ENCODE measurements around the gene MAP3K20.
"Not testable (repeated sequence)": the region's sequence is repeated elsewhere in the genome, so short reads cannot be mapped to it uniquely, and the experiment has no call there.

The MAP3K20 gene

GRCh38 chr2:173238831-173239230, 163.2 kb downstream of the MAP3K20 start:
- no peak for DNase-seq

DNA sequence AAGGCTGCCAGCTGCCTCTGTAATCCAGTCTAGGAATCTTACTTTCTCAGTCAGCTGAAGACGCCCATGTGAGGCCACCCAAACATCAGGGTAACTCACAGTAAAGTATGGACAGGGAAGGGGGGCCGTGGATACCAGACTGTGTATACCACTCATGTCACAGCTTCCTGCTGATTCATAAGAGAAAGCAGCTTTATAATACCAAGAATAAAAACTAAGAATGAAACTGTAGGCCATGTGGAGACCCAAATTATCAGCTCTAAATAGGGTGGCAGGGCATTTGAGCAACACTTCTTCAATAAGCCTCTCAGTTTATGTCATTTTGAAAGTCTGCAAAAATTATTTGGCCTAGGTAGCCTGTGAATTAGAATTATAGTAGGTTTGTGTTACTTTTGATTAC, 164.0 kb downstream of the MAP3K20 start:
- DNase-seq = no peak

GRCh38 chr2:173240083-173240482, 164.4 kb downstream of the MAP3K20 start:
- no peak for DNase-seq

- DNase-seq = no peak
These were observed 166.0 kb downstream of the MAP3K20 start for GRCh38 chr2:173241643-173242042.

- no peak for DNase-seq
These were observed 171.5 kb downstream of the MAP3K20 start for GRCh38 chr2:173247156-173247555.

DNA sequence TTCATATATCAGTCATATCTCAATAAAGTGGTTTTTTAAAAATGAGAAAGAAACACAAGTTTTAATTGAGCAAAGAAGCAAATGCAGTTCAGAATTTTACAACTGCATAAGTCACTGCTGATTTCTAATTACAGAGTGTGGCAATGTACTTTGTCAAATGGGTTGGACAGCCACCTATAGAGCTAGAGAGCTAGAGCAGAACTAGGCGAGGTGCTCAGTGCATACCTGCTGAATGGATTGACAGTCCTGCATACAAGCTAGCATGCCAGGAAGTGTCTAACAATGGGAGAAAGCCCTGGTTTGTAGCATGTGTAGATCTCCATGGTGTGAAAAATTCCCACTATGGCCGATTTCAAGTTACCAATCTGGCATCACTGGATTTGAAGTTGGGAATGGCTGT, 172.7 kb downstream of the MAP3K20 start:
- DNase-seq = no peak

DNA sequence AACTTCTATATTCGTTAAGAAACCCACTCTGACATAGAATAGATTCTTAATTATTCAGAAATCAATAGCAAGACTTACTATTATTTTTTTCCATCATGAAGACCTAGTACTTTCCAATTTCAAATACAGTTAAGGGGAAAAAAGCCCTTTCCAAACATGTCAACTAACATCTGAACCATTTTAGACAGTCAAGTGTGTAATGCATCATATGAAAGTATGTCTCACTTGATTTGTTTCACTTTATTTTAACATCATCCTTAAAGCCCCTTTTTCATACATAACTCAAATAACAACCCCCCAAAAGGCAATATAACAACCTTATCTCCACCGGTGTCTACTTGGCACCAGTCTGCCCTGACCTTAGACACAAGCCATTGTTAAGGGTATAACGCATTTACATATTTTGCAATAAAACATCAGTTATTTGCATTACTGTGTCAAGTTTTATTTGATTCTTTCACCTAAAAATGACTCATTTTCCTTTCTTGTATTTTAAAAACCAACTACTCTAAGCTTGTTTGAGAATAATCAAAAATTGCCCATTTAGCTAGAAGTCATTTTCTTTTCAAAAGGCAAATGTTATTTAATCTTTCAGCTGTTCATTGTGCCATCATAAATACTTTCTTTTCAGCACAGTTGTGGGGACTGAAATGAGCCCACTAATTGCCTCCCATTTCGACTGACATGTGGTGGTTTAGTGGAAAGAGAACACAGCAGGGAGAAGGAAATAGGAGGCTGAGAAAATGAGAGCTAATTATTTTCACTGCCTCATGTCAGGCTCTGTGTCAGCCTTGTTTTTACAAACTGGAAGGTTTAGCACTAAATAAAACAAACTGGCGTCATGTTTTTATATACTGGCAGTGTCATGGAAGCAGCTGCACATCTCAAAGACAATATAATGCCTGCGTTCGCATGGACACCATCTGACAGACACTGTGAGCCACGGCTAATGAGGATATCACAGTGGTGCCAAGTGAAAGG, 174.3 kb downstream of the MAP3K20 start:
- no peak for DNase-seq

GRCh38 chr2:173251225-173251624, 175.6 kb downstream of the MAP3K20 start:
- no peak for DNase-seq

- no peak for DNase-seq
These were observed 176.9 kb downstream of the MAP3K20 start for GRCh38 chr2:173252581-173252980.

DNA sequence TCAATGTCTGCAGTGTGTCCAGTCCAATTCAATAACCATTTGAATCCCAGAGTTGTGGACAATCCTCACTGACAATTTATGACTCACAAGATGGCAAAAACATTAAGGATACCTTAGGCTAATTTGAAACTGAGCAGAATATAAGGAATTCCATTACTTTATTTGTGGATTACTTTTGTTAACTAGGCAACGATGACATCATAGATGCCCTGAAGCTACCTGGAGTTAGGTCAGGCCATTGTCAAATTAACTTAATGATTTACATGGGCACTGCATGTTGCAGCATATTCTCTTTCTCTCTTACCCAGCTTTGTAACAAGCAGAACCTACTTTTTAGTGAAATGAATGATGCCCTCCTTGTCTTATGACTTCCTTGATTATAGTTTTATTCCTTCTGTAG, 179.0 kb downstream of the MAP3K20 start:
- DNase-seq = no peak

DNA sequence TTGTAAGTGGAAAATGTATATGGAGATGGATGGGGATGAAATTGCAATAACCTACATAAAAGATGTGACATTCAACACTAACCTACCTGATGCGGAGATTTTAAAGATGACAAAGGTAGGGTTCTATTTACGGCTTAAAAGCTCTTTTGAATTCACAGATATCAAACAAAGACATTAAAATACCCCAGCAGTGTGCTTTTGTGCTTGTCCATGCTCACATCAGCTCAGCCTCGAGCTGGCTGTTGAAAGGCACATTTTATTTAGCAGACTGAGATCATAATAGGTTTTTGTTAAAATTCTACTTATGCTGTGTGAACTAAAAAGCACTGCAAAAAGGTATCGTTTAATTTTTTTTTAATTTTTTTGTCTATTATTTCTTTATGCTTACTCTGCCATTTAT, 183.1 kb downstream of the MAP3K20 start:
- DNase-seq = no peak

- DNase-seq = not testable (repeated sequence)
These were observed 186.7 kb downstream of the MAP3K20 start for GRCh38 chr2:173262356-173262755.

- no peak for DNase-seq
These were observed 188.5 kb downstream of the MAP3K20 start for GRCh38 chr2:173264151-173264550.

DNA sequence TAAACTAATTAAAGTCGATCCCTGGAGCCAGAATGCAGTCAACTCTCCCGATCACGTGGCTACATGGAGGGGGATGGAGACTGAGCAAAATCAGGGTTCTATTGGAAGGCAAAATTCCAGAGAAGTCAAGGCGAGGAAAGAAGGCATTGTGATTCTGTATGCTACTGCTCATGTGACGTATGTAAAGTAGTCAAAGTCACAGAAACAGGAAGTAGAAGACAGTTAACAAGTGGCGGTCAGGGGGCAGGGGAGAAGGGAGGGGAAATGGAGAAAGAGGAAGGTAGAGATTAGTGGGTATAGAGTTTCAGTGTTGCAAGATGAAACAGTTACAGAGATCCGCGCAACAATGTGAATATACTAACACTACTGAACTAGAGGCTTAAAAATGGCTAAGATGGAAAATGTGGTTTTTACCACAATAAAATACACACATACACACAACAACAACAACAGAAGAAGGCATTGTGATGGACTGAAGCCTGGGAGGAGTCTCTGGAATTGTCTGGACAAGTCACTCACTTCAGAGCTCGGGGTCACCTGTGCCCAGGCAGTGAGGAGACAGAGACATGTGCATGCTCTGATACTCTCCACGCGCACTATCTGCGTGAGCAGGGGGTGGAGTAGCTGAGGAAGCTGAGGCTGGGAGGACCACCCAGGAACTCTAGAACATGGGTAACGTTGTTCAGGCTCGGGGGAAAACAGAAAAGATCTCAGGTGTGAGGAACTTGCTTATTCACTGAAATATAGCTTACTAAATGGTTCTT, 189.1 kb downstream of the MAP3K20 start:
- DNase-seq = no peak

DNA sequence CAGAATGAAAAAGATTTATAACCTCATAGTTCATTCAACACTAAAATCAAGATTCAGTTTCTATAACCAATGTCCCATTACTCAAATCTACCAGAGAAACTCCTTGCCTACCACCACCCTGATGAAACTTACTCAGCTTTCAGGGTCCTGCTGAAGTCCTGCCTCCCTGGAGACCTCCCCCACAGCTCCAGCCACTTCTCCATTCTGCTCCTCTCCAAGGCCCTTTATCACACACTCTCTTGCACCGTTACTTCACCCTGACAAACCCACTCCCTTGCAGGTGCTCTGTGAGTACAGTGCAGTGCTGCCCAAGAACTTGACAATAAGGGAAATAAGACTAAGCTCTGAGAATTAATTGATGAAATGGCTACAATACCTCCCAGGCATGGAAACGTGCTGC, 195.5 kb downstream of the MAP3K20 start:
- no peak for DNase-seq

DNA sequence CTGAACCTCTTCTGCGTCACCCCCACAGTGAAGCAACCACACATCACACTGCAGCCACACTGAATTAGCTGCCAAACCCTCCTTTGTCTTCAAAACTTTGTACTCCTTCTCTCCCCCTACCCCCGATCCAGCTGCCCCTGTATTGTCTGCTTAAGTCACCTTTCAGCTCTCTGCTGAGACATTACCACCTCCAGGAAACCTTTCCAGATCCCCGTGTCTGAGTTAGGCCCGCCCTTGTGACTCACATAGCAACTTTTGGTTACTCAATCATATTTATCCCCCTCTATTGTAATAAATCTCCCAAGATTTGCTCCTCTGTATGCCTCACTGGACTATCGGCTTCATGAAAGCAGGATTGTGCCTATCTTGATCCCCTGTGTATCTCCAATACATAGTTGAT, 196.2 kb downstream of the MAP3K20 start:
- no peak for DNase-seq

- no peak for DNase-seq
These were observed 197.2 kb downstream of the MAP3K20 start for GRCh38 chr2:173272849-173273248.

- no peak for DNase-seq
These were observed 203.3 kb downstream of the MAP3K20 start for GRCh38 chr2:173278794-173279526.

DNA sequence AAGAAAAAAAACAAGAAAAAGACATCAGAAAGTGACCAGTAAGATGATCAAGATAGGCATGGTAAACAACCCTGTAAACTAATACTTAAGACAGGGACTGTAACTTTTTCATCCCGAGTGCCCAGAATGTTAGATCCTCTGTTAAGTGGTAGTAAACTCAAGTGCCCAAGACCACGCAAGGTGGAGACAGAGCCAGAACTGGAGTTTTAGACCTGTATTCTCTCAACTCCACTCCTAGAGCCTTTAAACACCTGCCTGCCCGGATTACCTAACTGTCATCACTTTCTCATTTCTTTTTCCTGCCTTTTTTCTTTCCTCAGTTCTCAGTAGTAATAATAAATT, 203.9 kb downstream of the MAP3K20 start:
- no peak for DNase-seq

DNA sequence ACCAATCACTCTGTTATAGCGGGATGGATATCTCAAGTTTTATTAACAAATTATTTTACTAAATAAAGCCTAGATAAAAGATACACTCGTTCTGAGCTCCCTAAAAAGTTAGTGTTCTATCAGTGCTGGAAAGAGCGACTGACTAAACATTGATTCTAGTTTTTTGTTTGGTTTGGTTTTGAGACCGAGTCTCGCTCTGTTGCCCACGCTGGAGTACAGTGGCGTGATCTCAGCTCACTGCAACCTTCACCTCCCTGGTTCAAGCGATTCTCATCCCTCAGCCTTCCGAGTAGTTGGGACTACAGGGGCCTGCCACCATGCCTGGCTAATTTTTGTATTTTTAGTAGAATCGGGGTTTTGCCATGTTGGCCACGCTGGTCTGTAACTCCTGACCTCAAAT, 205.2 kb downstream of the MAP3K20 start:
- no peak for DNase-seq

DNA sequence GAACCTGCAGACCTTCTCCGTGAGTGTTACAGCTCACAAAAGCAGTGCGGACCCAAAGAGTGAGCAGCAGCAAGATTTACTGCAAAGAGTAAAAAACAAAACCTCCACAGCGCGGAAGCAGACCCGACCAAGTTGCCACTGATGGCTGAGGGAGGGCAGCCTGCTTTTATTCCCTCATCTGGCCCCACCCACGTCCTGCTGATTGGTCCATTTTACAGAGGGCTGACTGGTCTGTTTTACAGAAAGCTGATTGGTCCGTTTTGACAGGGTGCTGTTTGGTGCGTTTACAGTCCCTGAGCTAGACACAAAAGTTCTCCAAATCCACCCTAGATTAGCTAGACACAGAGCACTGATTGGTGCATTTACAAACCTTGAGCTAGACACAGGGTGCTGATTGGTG, 206.3 kb downstream of the MAP3K20 start:
- DNase-seq = not testable (repeated sequence)

DNA sequence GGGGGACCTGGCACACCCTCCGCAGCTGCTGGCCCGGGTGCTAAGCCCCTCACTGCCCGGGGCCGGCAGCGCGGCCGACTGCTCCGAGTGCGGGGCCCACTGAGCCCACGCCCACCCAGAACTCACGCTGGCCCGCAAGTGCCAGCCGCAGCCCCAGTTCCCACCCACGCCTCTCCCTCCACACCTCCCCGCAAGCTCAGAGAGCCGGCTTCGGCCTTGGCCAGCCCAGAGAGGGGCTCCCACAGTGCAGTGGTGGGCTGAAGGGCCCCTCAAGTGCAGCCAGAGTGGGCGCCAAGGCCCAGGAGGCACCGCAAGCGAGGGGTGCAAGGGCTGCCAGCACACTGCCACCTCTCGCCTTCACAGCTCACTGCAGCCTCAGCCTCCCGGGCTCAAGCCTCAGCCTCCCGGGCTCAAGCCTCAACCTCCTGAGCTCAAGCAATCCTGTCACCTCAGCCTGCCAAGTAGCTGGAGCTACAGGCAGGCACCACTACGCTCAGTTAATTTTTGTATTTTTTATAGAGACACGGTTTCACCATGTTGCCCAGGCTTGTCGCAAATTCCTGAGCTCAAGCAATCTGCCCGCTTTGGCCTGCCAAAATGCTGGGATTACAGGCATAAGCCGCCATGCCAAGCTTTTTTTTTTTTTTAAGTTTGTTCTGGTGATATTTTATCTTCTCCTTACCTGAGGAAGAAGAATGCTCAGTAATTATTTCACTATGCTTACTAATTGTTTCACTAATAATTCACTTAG, 207.3 kb downstream of the MAP3K20 start:
- no peak for DNase-seq
